GM23338 (cell line): ENCODE measurements around the gene TLNRD1. TPM values are rescaled to one million over a fixed set of nuclear protein-coding genes. Genes with fewer than 3 reads are reported as not detected.

Experiments used
- ATAC-seq: fragments of 200-7000 bp; cut with Tn5 transposase; 3 replicates; pipeline ENCODE4 v1.9.1; 2020
- DNase-seq: peaks from one replicate; pipeline ENCODE4 v3.0.0-alpha.2; 2015; ENCODE audit warnings: low spot score
- H2AFZ ChIP-seq: fragments of 200-600 bp; sonication (generic); 2 replicates; pipeline ENCODE4 v1.8.0; 2016; ENCODE audit warnings: antibody characterized with exemption, mild to moderate bottlenecking, moderate library complexity
- H3F3A ChIP-seq: fragments of 200-600 bp; sonication (generic); replicated peaks from 2 replicates; pipeline ENCODE4 v1.8.0; 2017; ENCODE audit warnings: antibody characterized with exemption, mixed run types, low read depth
- H3K27ac ChIP-seq: fragments of 200-600 bp; sonication (generic); 2 replicates; pipeline ENCODE4 v1.6.1; 2016; ENCODE audit warnings: low read depth
- H3K27me3 ChIP-seq: fragments of 200-600 bp; sonication (generic); 2 replicates; pipeline ENCODE4 v1.8.0; 2016; ENCODE audit warnings: mild to moderate bottlenecking, mixed run types, moderate library complexity; ENCODE audit not compliant: insufficient read depth
- H3K36me3 ChIP-seq: fragments of 200-600 bp; sonication (generic); 2 replicates; pipeline ENCODE4 v1.8.0; 2016; ENCODE audit warnings: mild to moderate bottlenecking; ENCODE audit not compliant: insufficient read depth
- H3K4me1 ChIP-seq: fragments of 200-600 bp; sonication (generic); 2 replicates; pipeline ENCODE4 v1.8.0; 2016; ENCODE audit warnings: mild to moderate bottlenecking, moderate library complexity; ENCODE audit not compliant: insufficient read depth
- H3K4me2 ChIP-seq: fragments of 200-600 bp; sonication (generic); 2 replicates; pipeline ENCODE4 v1.7.1; 2017; ENCODE audit warnings: mixed run types
- H3K4me3 ChIP-seq: fragments of 200-600 bp; sonication (generic); 2 replicates; pipeline ENCODE4 v1.6.1; 2016; ENCODE audit warnings: mixed run types
- H3K79me2 ChIP-seq: fragments of 200-600 bp; sonication (generic); replicated peaks from 2 replicates; pipeline ENCODE4 v1.8.0; 2017; ENCODE audit warnings: mild to moderate bottlenecking; ENCODE audit not compliant: insufficient read depth
- H3K9me2 ChIP-seq: fragments of 200-600 bp; sonication (generic); 2 replicates; pipeline ENCODE4 v1.8.0; 2017; ENCODE audit not compliant: insufficient read depth
- H4K20me1 ChIP-seq: fragments of 200-600 bp; sonication (generic); replicated peaks from 2 replicates; pipeline ENCODE4 v1.8.0; 2017; ENCODE audit warnings: mild to moderate bottlenecking; ENCODE audit not compliant: insufficient read depth
- H3K27ac Mint-ChIP-seq: 2 replicates; pipeline ENCODE4 v1.8.0; 2020; ENCODE audit warnings: inconsistent platforms, mild to moderate bottlenecking, moderate library complexity, mixed read lengths
- H3K27me3 Mint-ChIP-seq: 3 replicates; pipeline ENCODE4 v1.8.0; 2022; ENCODE audit warnings: low read depth, mild to moderate bottlenecking, moderate library complexity, mixed read lengths, inconsistent platforms; ENCODE audit not compliant: insufficient read depth, poor library complexity
- H3K36me3 Mint-ChIP-seq: 3 replicates; pipeline ENCODE4 v1.8.0; 2021; ENCODE audit warnings: low read depth, mild to moderate bottlenecking, inconsistent platforms, moderate library complexity, mixed read lengths
- H3K4me1 Mint-ChIP-seq: 3 replicates; pipeline ENCODE4 v1.8.0; 2020; ENCODE audit warnings: mild to moderate bottlenecking, inconsistent platforms, mixed read lengths
- H3K4me3 Mint-ChIP-seq: 3 replicates; pipeline ENCODE4 v1.8.0; 2021; ENCODE audit warnings: moderate library complexity, mild to moderate bottlenecking, inconsistent platforms, mixed read lengths
- H3K9me3 Mint-ChIP-seq: 3 replicates; pipeline ENCODE4 v1.8.0; 2020; ENCODE audit warnings: moderate library complexity, mild to moderate bottlenecking, inconsistent platforms, mixed read lengths
- EZH2 ChIP-seq: fragments of 200-600 bp; sonication (generic); IDR thresholded peaks from one replicate; pipeline ENCODE4 v1.8.0; 2017; ENCODE audit warnings: antibody characterized with exemption, mild to moderate bottlenecking, low read depth; ENCODE audit not compliant: unreplicated experiment
- POLR2AphosphoS5 ChIP-seq: IDR thresholded peaks from 2 replicates; pipeline ENCODE4 v1.6.1; 2016; ENCODE audit warnings: antibody characterized with exemption, low read depth
- REST ChIP-seq: IDR thresholded peaks from one replicate; pipeline ENCODE4 v1.6.1; 2018; ENCODE audit warnings: antibody characterized with exemption; ENCODE audit not compliant: unreplicated experiment
- ZNF462 ChIP-seq: fragments of 250-450 bp; sonication (Bioruptor Pico); IDR thresholded peaks from 2 replicates; pipeline ENCODE4 v1.5.0; 2020; ENCODE audit warnings: mild to moderate bottlenecking, moderate library complexity
- polyA plus RNA-seq: library from polyadenylated mRNA; unstranded; fragments of >200 nt; fragmentation: Nextera tagmentation; extraction: Ambion mirVana; gene quantifications from 2 replicates; pipeline ENCODE4 v1.2.1, GENCODE V29; 2016
- total RNA-seq: library from RNA; depleted of rRNA; stranded (reverse); fragments of >200 nt; shearing (Covaris generic); gene quantifications from 2 replicates; pipeline ENCODE4 v1.2.3, GENCODE V29; 2014

TLNRD1 gene
- total and polyA plus RNA-seq, 2 experiments from 2014 or later = 6.7 to 27.3 TPM

GRCh38 chr15:81002009-81002330 is 1.2 kb downstream of the TLNRD1 start (continued):
- TF ChIP-seq REST = no peak
- no peak for TF ChIP-seq ZNF462
- no peak for TF ChIP-seq POLR2AphosphoS5
- no peak for TF ChIP-seq EZH2

GRCh38 chr15:81002331-81003096 is 1.8 kb downstream of the TLNRD1 start:
- H3K27ac ChIP-seq = no peak overlapping the region
- peaks cover 13% of the 10 kb centered on the region; the same call in 1 of the 2 replicates for H4K20me1 ChIP-seq
- DNase-seq (peak; percentile 66), ATAC-seq (peak; percentile 28)
- no peaks in the 10 kb centered on the region for H3F3A ChIP-seq
- peaks cover 12% of the 10 kb centered on the region for H3K4me1 ChIP-seq
- peaks cover 10% of the 10 kb centered on the region for H3K36me3 Mint-ChIP-seq
- H3K9me2 ChIP-seq = no peaks in the 10 kb centered on the region
- H2AFZ ChIP-seq = 0 out of 2 replicates have a peak overlapping the region, but pooled peaks have one; percentile 10
- H3K4me1 Mint-ChIP-seq = peaks cover 15% of the 10 kb centered on the region
- H3K27ac Mint-ChIP-seq = no peak overlapping the region
- peaks cover 13% of the 10 kb centered on the region for H3K79me2 ChIP-seq
- peak overlapping the region; percentile 90 for H3K4me2 ChIP-seq
- H3K27me3 Mint-ChIP-seq = peaks cover 10% of the 10 kb centered on the region
- H3K4me3 ChIP-seq = peak overlapping the region; percentile 86
- H3K4me3 Mint-ChIP-seq = peak overlapping the region; percentile 67; the same call in 2 of the 3 replicates
- H3K36me3 ChIP-seq = no peaks in the 10 kb centered on the region
- peaks cover 37% of the 10 kb centered on the region for H3K27me3 ChIP-seq
- H3K9me3 Mint-ChIP-seq = no peaks in the 10 kb centered on the region
- TF ChIP-seq EZH2 (no peak), ZNF462 (no peak)
